SJCRH30 (cell line): Measurements from ENCODE around the gene GZMH. TPM values are rescaled to one million over a fixed set of nuclear protein-coding genes. Genes with fewer than 3 reads are reported as not detected.
"Not testable (repeated sequence)": the region's sequence is repeated elsewhere in the genome, so short reads cannot be mapped to it uniquely, and the experiment has no call there.

Experiments used
- DNase-seq, 2 experiments: peaks; one replicate each; pipeline ENCODE4 v3.0.0-alpha.2; 2015 to 2020
- H3K27ac ChIP-seq: fragments of 250-450 bp; sonication (Bioruptor Pico); 2 replicates; pipeline ENCODE4 v1.5.1; 2020; ENCODE audit warnings: mild to moderate bottlenecking, moderate library complexity
- H3K27me3 ChIP-seq: fragments of 250-450 bp; sonication (Bioruptor Pico); 2 replicates; pipeline ENCODE4 v1.5.1; 2020; ENCODE audit warnings: mild to moderate bottlenecking, moderate library complexity
- H3K36me3 ChIP-seq: fragments of 250-450 bp; sonication (Bioruptor Pico); 2 replicates; pipeline ENCODE4 v1.5.1; 2020; ENCODE audit warnings: mild to moderate bottlenecking, moderate library complexity
- H3K4me1 ChIP-seq: fragments of 250-450 bp; sonication (Bioruptor Pico); 2 replicates; pipeline ENCODE4 v1.5.1; 2020; ENCODE audit warnings: mild to moderate bottlenecking, moderate library complexity
- H3K4me3 ChIP-seq: fragments of 250-450 bp; sonication (Bioruptor Pico); 2 replicates; pipeline ENCODE4 v1.5.1; 2020; ENCODE audit warnings: mild to moderate bottlenecking, moderate library complexity
- H3K9me3 ChIP-seq: fragments of 250-450 bp; sonication (Bioruptor Pico); replicated peaks from 2 replicates; pipeline ENCODE4 v1.5.1; 2020; ENCODE audit warnings: mild to moderate bottlenecking, moderate library complexity
- total RNA-seq: library from RNA; depleted of rRNA; stranded (reverse); fragments of >200 nt; shearing (Covaris generic); gene quantifications from 2 replicates; pipeline ENCODE4 v1.2.3, GENCODE V29; 2014; rRNA removed

Gene GZMH
- total RNA-seq, result not detected in 2 replicates

GRCh38 chr14:24609655-24610344, at the start of gene GZMH:
Gene GZMH (minus strand): TSS chr14:24609685. CDS start chr14:24609613, 72 bp downstream.
- no peaks in the 10 kb centered on the region for H3K4me1 ChIP-seq
- H3K27me3 ChIP-seq, result no peaks in the 10 kb centered on the region
- no peaks in the 10 kb centered on the region for H3K36me3 ChIP-seq
- DNase-seq, result no peak
- H3K4me3 ChIP-seq, result no peak within 1 kb of the TSS
- H3K27ac ChIP-seq, result no peak within 1 kb of the TSS
- no peaks in the 10 kb centered on the region for H3K9me3 ChIP-seq

- not testable (repeated sequence) for DNase-seq, H3K36me3 ChIP-seq, H3K4me1 ChIP-seq, H3K4me3 ChIP-seq, H3K27ac ChIP-seq, H3K9me3 ChIP-seq, H3K27me3 ChIP-seq
Measured at GRCh38 chr14:24648361-24648760, 38.9 kb upstream of the GZMH start.

- no peaks in the 10 kb centered on the region for H3K4me1 ChIP-seq
- DNase-seq, result no peak
- H3K4me3 ChIP-seq, result no peak overlapping the region
- H3K36me3 ChIP-seq, result no peaks in the 10 kb centered on the region
- no peaks in the 10 kb centered on the region for H3K9me3 ChIP-seq
- H3K27me3 ChIP-seq, result no peaks in the 10 kb centered on the region
- no peak overlapping the region for H3K27ac ChIP-seq
Measured at GRCh38 chr14:24639905-24640304, 30.4 kb upstream of the GZMH start.

- H3K9me3 ChIP-seq, result no peaks in the 10 kb centered on the region
- H3K36me3 ChIP-seq, result no peaks in the 10 kb centered on the region
- DNase-seq, result no peak
- H3K4me1 ChIP-seq, result no peaks in the 10 kb centered on the region
- H3K27me3 ChIP-seq, result no peaks in the 10 kb centered on the region
- H3K4me3 ChIP-seq, result no peak overlapping the region
- H3K27ac ChIP-seq, result no peak overlapping the region
Measured at GRCh38 chr14:24639270-24639669, 29.8 kb upstream of the GZMH start.

- Histone ChIP-seq H3K27me3 (no peaks in the 10 kb centered on the region), H3K27ac (no peak within 1 kb of the TSS), H3K4me3 (no peak within 1 kb of the TSS), H3K4me1 (no peaks in the 10 kb centered on the region), H3K9me3 (no peaks in the 10 kb centered on the region), H3K36me3 (no peaks in the 10 kb centered on the region)
- no peak for DNase-seq
Measured at GRCh38 chr14:24634158-24634557, 24.7 kb upstream of the GZMH start, which contains the start of gene GZMB. Gene GZMB (minus strand): TSS chr14:24634190. CDS start chr14:24634160, 30 bp downstream.

- Histone ChIP-seq H3K4me1 (no peaks in the 10 kb centered on the region), H3K27ac (no peak overlapping the region), H3K36me3 (no peaks in the 10 kb centered on the region), H3K9me3 (no peaks in the 10 kb centered on the region), H3K4me3 (no peak overlapping the region), H3K27me3 (no peaks in the 10 kb centered on the region)
- DNase-seq, result no peak
Measured at GRCh38 chr14:24633353-24633752, 23.9 kb upstream of the GZMH start.

- H3K4me1 ChIP-seq, result no peaks in the 10 kb centered on the region
- H3K27ac ChIP-seq, result no peak overlapping the region
- no peak overlapping the region for H3K4me3 ChIP-seq
- H3K36me3 ChIP-seq, result no peaks in the 10 kb centered on the region
- no peaks in the 10 kb centered on the region for H3K27me3 ChIP-seq
- DNase-seq, result no peak
- H3K9me3 ChIP-seq, result no peaks in the 10 kb centered on the region
Measured at GRCh38 chr14:24632761-24633160, 23.3 kb upstream of the GZMH start.

- H3K27me3 ChIP-seq, result no peaks in the 10 kb centered on the region
- H3K36me3 ChIP-seq, result no peaks in the 10 kb centered on the region
- no peak for DNase-seq
- no peaks in the 10 kb centered on the region for H3K9me3 ChIP-seq
- no peaks in the 10 kb centered on the region for H3K4me1 ChIP-seq
- H3K27ac ChIP-seq, result no peak overlapping the region
- H3K4me3 ChIP-seq, result no peak overlapping the region
Measured at GRCh38 chr14:24632336-24632735, 22.9 kb upstream of the GZMH start.

GRCh38 chr14:24631749-24632335, 22.4 kb upstream of the GZMH start:
- Histone ChIP-seq H3K4me3 (no peak overlapping the region), H3K9me3 (no peaks in the 10 kb centered on the region), H3K27me3 (no peaks in the 10 kb centered on the region), H3K36me3 (no peaks in the 10 kb centered on the region), H3K4me1 (no peaks in the 10 kb centered on the region), H3K27ac (no peak overlapping the region)
- no peak for DNase-seq

GRCh38 chr14:24630872-24631477, 21.5 kb upstream of the GZMH start:
- peak in 1 of 2 experiments; percentile 4 for DNase-seq
- Histone ChIP-seq H3K27me3 (no peaks in the 10 kb centered on the region), H3K27ac (no peak overlapping the region), H3K9me3 (no peaks in the 10 kb centered on the region), H3K4me1 (no peaks in the 10 kb centered on the region), H3K4me3 (no peak overlapping the region), H3K36me3 (no peaks in the 10 kb centered on the region)

GRCh38 chr14:24630087-24630871, 20.8 kb upstream of the GZMH start:
- Histone ChIP-seq H3K36me3 (no peaks in the 10 kb centered on the region), H3K4me3 (no peak overlapping the region), H3K27me3 (no peaks in the 10 kb centered on the region), H3K9me3 (no peaks in the 10 kb centered on the region), H3K27ac (no peak overlapping the region), H3K4me1 (no peaks in the 10 kb centered on the region)
- no peak for DNase-seq

GRCh38 chr14:24629521-24629920, 20.0 kb upstream of the GZMH start:
- DNase-seq, result no peak
- Histone ChIP-seq H3K27ac (no peak overlapping the region), H3K4me3 (no peak overlapping the region), H3K27me3 (no peaks in the 10 kb centered on the region), H3K4me1 (no peaks in the 10 kb centered on the region), H3K9me3 (no peaks in the 10 kb centered on the region), H3K36me3 (no peaks in the 10 kb centered on the region)

- Histone ChIP-seq H3K27me3 (no peaks in the 10 kb centered on the region), H3K36me3 (no peaks in the 10 kb centered on the region), H3K4me3 (no peak overlapping the region), H3K9me3 (no peaks in the 10 kb centered on the region), H3K4me1 (no peaks in the 10 kb centered on the region), H3K27ac (no peak overlapping the region)
- no peak for DNase-seq
Measured at GRCh38 chr14:24613747-24614146, 4.3 kb upstream of the GZMH start.

- H3K36me3 ChIP-seq, result no peaks in the 10 kb centered on the region
- H3K4me1 ChIP-seq, result no peaks in the 10 kb centered on the region
- DNase-seq, result no peak
- no peak overlapping the region for H3K27ac ChIP-seq
- H3K27me3 ChIP-seq, result no peaks in the 10 kb centered on the region
- H3K9me3 ChIP-seq, result no peaks in the 10 kb centered on the region
- H3K4me3 ChIP-seq, result no peak overlapping the region
Measured at GRCh38 chr14:24613241-24613640, 3.8 kb upstream of the GZMH start.

GRCh38 chr14:24612196-24612595, 2.7 kb upstream of the GZMH start:
- Histone ChIP-seq H3K36me3 (no peaks in the 10 kb centered on the region), H3K4me3 (no peak overlapping the region), H3K4me1 (no peaks in the 10 kb centered on the region), H3K9me3 (no peaks in the 10 kb centered on the region), H3K27me3 (no peaks in the 10 kb centered on the region), H3K27ac (no peak overlapping the region)
- peak; percentile 15 to 45 for DNase-seq
